ENCODE data around the gene PROCR.
"Not testable (repeated sequence)": the region's sequence is repeated elsewhere in the genome, so short reads cannot be mapped to it uniquely, and the experiment has no call there.

PROCR gene

DNA sequence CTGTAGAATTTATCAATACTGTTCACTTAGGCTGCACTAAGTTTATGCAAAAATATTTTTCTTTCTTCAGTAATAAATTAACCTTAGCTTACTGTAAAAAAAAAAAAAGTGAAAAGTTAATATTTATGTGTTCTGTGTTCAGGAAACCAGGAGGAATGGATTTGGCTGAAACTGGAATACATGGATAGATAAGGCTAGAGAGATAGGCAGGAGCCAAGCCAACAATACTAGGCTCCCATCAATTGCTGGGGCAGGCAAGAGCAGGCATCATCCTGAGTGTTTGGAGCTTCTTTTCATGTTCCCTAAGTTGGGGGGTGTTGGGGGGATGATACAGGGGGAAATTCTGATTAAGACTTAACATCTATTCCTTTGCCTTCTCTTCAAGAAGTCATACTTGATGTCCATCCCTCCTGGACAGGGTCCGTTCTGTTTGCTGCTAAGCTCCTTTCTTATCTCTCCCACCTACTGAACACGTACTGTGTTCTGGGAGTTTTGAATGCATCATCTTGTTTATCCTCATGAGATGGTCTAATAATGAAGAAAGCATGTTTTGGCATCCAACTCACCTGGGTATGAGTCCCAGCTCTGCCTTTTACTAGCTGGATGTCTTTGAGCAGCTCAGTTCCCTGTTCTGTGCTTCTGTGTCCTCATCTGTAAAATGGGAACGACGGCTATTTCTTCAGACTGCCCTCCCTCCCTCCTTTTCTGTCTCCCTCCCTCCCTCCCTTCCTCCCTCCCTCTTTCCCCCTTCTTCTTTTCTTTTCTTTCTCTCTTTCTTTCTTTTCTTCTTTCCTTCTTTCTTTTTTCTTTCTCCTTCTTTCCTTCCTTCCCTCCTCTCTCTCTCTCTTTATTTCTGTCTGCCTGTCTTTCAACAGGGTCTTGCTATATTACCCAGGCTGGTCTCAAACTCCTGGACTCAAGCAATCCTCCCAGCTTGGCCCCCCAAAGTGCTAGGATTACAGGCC is 6.4 kb upstream of the PROCR start:
- DNase-seq, result no peak

DNA sequence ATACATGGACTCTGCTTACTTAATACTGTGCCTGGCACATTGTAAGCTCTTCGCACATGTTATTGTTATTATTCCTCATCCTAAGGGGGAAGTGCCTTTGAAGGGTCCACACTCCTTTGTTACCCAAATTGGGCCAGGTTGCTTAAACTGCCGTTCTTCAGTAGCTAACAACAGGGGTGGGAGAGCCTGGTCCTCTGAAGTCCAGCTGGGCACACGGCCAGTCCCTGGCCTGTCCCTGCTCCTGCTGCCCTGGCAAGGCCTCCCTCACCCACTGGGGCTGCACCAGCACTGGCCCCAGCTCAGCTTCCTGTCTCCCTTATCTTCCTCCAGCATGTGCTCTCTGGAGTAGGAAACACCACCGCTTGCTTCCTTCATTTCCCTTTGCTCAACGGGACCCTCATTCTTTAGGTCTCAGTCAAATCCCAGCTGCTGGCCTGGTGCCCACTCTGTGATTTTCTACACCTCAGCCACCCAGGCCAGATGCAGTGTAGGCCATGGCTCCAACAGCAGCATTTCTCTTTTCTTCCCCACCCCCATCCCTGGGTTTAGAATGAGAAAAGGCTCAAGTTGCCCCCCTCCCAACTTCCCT is 5.5 kb upstream of the PROCR start:
- no peak for DNase-seq

DNA sequence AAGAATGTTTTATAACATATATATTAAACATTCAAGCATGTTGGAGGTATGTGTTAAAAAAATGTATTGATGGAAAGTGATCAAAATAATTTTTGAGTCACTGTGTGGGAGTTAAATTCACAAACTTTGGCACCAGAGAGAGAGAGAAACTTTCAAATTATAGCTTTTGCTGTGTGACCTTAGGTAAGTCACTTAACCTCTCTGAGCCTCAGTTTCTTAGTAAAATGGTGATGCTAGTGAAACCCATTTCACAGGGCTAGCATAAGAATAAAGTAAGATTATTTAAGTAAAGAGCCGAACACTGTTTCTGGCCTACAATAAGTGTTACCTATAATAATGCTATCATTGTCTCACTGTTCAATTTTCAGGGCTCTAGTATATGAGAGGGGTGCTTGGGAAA is 4.1 kb upstream of the PROCR start:
- DNase-seq, result no peak

DNA sequence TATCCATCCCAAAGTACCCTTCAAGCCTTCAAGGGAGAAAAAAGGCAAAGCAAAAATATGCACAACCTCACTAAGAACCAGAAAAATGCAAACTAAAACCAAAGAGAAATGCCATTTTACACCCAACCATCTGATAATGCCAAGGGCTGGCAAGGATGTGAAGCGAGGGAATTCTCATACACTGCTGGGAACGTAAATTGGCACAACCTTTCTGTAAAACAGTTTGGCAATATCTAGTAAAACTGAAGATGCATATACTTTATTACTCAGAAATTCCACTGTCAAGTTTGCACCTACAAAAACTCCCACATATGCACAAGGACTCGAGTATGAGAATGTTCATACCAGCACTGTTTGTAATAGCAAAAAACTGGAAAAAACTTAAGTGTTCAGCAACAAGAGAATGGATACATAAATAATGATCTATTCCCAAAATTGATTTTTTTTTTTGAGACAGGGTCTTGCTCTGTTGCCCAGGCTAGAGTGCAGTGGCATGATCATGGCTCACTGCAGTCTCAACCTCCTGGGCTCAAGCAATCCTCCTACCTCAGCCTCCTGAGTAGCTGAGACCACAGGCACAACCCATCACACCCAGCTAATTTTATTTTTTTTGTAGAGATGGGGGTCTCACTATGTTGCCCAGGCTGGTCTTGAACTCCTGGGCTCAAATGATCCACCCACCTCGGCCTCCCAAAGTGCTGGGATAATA is 3.0 kb upstream of the PROCR start:
- DNase-seq, result not testable (repeated sequence)

DNA sequence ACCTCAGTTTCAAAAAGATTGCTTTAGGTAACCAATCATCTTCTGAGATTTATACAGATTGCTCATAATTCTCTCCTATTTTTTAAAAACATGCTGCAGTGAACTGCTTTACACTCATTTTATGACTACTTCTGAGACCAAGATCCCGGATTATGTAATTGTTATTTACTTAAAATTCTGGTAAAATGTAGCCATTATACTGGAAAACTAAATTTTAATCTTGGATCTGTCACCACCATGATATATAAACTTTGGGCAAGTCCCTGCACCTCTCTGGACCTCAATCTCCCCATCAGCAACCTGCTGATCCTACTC is 477 bp upstream of the PROCR start:
- no peak for DNase-seq

DNA sequence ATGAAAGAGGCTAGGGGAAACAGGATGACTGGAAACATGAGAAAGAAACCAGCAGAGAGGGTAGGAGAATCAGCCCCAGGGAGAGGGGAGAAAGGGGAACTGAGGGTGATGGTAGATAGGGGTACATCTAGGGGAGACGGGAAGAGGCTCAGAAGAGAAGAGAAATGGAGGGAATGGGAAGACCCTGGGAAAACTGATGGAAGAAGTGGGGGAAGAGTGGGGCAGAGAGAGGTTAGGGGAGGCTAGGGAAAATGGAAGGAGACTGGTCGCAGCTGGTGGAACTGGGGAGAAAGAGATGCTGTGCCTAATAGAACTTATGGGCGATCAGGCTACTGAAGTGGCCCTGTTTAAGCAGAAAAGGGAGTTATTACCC is 548 bp downstream of the PROCR start:
- no peak for DNase-seq

DNA sequence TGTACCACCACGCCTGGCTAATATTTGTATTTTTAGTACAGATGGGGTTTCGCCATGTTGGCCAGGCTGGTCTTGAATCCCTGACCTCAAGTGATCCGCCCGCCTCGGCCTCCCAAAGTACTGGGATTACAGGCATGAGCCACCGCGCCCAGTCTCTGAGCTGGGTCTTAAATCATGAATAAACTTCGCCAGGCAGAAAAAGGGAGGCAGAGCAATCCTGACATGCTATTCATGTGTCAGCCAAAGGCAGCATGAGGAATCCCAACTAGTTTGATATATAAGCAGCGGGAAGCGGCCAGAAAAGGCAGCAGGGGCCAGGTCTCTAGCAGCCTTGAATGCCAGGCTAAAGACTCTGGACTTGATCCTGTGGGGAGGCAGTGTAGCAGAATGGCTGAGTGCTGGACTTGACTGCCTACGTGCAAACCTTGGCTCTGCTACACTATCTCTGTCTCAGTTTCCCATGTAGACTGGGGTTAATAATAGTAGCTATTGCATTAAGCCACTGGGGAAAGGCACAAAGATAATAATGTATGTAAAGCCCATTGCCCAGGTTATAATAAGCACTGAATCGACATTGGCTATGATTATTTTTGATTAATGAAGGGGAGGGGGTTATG is 1.8 kb downstream of the PROCR start:
- DNase-seq, result no peak

DNA sequence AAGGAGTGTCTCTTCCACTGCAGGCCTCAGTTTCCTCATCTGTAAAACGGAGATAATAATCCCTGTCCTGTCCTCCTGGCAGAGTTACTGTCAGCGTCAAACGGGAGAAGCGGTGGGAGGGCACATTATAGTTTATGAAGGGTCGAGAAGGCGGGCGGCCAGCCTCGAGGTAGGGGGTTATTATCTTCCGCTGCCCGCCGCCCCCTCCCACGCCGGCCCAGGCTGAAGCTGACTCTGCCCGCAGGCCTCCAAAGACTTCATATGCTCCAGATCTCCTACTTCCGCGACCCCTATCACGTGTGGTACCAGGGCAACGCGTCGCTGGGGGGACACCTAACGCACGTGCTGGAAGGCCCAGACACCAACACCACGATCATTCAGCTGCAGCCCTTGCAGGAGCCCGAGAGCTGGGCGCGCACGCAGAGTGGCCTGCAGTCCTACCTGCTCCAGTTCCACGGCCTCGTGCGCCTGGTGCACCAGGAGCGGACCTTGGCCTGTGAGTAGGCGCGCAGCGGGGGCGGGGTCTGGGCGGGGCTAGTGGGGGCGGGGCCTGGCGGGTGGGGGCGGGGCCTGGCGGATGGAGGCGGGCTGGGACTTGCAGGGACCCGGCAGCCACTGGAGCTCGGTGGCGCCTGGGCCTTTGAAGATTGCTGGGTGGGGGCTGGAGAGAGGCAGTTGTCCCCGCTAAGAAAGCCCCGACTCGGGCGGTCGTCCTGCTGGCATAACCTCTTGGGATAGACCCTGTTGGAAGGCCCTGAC is 2.8 kb downstream of the PROCR start:
- no peak for DNase-seq

DNA sequence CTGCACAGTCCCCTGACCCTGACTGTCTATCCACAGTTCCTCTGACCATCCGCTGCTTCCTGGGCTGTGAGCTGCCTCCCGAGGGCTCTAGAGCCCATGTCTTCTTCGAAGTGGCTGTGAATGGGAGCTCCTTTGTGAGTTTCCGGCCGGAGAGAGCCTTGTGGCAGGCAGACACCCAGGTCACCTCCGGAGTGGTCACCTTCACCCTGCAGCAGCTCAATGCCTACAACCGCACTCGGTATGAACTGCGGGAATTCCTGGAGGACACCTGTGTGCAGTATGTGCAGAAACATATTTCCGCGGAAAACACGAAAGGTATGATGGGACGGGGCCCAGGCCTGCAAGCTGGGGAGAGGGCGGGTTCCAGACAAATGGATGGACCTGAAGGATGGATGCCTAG is 4.3 kb downstream of the PROCR start:
- no peak for DNase-seq

DNA sequence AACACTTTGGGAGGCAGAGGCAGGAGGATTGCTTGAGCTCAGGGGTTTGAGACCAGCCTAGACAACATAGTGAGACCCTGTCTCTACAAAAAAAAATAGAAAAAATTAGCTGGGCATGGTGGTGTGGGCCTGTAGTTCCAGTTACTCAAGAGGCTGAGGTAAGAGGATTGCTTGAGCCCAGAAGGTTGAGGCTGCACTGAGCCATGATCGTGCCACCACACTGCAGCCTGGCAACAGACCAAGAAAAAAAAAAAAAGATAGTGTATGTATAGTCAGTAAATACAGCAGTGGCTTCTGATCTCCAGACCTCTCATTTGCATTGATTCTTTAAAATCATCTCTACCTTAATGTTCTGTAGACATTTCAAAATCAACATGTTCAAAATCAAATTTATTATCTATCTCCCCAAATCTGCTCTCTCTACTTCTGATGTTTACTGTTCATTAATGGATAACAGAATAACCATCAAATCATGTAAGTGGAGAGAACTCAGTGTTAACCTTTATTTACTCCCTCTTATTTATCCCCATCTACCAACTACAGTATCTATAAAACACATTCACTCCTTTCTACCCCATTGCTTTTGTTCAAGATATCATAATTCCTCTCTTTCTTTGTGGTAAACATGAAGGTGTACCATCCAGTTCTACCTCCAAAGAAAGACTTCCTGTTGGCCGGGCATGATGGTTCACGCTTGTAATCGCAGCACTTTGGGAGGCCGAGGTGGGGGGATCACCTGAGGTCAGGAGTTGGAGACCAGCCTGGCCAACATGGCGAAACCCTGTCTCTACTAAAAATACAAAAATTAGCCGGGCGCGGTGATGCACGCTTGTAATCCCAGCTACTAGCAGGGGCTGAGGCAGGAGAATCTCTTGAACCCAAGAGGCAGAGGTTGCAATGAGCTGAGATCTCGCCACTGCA is 7.7 kb downstream of the PROCR start:
- DNase-seq, result no peak

DNA sequence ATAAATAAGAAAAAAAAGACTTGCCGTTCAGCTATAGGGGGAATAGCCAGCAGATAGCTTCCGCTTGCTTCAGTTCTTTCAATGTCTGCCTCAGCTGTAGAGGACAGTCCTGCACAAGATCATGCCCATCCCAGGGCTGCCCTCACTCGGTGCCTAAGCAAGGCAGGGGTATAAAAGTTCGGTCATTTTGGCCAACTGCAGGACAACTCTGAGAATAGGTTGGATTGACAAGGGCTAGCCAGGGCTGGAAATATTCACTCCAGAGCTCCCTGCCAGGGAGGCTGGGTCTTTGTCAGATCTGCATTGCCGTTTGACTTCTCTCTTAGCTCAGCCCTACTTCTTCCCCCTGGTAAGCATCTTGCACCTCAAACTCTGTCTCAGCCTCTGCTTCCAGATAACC is 8.4 kb downstream of the PROCR start:
- no peak for DNase-seq

DNA sequence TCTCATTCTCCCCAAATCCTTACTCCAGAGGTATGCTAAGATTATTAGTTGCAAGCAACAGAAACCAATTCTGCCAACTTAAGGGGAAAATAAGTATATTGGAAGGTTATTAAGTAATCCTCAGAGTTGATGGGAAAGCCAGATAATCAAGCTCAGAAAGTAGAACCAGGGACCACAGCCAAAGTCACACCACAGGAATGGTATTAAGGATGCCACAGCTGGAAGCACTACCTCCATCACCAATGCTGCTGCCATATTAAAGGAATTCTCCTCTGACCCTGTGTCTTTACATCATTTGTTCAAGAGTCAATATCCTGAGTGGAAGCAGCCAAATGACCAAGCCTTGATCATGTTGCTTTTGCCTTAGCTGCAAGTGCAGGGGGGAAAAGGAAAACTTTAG is 9.9 kb downstream of the PROCR start:
- no peak for DNase-seq

DNA sequence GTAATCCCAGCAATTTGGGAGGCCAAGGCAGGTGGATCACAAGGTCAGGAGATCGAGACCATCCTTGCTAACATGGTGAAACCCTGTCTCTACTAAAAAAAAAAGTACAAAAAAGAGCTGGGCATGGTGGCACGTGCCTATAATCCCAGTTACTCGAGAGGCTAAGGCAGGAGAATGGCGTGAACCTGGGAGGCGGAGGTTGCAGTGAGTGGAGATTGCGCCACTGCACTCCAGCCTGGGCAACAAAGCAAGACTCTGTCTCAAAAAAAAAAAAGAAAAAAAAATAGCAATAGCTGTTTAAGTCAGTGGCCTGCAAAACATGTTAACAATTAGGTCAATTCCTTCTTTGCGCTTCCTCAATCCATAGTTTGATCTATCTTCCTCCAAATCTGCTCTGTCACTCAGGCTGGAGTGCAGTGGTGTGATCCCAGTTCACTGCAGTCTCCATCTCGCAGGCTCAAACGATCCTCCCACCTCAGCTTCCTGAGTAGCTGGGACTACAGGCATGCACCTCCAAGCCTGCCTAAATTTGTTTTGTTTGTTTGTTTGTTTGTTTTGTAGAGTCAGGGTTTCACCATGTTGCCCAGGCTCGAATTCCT is 14.9 kb downstream of the PROCR start:
- not testable (repeated sequence) for DNase-seq

DNA sequence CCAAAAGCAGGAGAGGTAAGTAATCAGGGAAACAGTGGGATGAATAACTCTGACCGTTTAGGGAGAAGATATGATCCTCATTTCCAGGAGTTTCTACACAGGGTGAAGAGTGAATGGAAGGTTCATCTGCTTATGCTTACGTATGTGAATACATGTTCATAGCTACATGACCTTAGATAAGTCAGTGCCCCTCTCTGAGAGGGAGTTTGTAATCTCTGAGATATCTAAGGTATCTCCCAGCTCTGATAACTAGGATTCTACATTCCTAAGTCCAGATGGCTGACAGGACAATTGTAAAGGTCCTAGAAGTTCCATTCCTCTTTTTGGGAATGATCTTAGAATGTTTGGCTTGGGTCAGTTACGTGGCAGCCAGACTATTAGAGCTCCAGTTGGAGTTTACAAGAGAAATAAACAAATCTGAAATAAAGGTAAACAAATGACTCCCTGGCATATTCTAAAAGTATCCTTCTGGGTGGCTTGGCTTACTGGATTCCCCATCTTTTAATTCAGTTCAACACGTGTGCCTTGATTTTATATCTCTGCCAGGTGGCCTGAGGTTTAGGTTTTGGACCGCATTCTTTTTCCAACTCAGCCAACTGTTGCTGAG is 15.8 kb downstream of the PROCR start:
- DNase-seq, result no peak

DNA sequence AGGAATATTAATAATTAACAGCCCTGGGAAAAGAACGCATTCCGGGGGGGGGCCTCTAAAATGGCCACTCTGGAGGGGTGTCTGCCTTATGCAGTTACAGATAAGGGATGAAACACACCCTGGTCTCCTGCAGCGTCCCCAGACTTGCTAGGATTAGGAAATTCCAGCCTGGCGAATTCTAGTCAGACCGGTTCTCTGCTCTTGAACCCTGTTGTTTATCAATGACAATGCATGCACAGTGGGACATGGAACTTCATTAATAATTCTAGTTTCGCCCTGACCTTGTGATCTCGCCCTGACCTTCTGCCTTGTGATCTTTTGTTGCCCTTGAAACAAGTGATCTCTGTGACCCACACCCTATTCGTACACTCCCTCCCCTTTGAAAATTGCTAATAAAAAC is 17.4 kb downstream of the PROCR start:
- not testable (repeated sequence) for DNase-seq

DNA sequence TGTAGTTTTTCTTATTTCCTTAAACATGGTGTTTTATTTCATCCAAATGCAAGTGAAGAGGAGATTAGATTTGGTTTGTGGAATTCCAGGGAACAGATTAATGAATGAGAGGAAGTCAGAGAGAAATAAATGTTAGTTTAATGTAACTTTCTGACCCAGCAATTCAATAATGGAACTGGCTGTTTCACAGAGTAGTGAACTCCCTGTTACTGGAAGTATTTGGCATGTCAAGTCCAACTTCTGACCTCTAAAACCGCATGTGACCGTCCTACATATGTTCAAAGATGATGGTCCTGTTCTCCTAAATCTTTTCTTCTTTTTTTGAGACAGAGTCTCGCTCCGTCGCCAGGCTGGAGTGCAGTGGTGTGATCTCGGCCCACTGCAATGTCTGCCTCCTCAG is 18.7 kb downstream of the PROCR start:
- no peak for DNase-seq

DNA sequence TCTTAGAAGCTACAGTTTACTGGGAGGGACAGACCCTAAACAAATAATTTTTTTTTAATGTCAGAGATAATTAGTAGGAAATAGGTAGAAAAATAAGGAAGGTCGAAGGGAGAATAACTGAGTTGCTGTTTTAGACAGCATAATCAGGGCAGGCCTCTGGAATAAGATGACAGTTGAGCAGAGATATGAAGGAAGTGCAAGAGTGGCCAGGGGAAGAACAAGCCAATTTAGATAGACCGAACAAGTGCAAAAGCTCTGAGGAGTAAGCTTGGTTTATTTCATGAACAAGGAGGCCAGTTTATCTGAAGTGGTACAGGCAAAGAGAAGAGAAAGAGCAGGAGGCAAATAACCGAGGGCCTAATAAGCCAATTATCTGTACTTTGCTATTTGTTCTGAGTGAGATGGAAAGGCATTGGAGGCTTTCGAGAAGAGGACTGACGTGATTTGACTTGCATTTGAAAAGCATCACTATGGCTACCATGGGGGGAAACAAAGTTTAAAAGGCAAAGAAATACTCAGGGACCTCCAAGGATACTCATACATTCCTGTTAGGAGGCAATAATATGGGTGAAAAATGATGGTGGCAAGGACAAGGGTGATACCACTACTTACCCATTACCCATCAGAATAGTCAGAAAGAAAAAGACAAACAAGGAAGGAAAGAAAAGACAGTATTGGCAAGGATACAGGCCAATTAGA is 19.7 kb downstream of the PROCR start:
- no peak for DNase-seq

DNA sequence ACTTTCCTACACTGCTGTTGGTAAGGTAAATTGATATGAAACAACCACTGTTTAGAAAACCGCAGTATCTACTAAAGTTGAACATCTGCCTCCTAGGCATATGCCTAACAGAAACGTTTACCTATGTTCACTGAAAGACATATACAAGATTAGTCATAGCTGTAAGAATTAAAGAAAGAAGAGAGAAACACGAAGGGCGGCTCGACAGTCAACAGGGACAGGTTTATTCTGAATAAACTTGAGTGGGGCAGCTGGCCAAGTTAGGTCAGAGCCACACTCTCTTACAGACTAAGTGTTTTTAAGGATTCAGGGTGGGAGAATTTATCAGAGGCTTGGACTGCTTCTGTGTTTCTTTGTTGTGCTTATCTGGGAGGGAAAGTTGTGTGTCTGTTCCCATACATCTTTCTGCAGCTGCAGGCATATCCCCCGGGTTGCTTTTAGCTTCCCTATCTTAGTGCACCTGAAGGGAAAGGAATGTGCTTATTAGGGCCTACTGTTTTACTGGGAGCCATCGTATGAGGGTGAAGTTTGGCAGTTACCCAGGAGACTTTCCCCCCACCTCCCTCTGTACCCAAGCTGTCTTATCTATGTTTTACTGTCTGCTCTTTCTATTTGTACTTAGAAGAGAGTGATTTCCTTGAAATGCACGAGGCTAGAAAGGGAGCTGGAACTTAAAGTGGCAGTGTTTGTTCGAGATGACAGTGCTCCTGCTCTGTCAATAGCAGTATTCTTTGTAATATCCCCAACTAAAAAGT is 20.4 kb downstream of the PROCR start:
- no peak for DNase-seq

DNA sequence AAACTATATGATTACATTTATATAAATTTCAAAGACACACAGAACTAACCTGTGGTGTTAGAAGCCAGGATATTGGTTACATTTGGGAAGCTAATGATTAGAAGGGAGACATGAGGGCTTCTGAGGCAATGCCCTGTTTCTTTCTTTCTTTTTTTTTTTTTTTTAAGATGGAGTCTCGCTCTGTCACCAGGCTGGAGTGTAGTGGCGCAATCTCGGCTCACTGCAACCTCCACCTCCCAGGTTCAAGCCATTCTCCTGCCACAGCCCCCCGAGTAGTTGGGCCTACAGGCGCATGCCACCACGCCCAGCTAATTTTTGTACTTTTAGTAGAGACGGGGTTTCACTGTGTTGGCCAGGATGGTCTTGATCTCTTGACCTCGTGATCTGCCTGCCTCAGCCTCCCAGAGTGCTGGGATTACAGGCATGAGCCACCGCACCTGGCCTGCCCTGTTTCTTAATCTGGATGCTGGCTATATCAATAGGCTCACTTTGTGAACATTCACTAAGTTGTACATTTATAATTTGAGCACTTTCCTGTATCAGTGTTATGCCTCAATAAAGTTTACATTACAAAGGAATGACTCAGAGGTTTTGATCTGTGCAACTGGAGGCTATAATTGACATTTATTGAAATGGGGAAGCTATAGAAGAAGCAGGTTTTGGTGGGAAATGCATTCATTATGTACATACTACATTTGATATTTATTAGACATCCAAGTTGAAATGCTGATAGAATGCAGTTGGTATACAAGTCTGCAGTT is 21.3 kb downstream of the PROCR start:
- DNase-seq, result not testable (repeated sequence)

All from stimulated activated CD4-positive, alpha-beta T cell treated with anti-CD3 and anti-CD28 coated beads, Interleukin-15, amount 100 ng/mL, for 24 hours (primary cell).